NOMO-1 treated with DMSO at 0.1 percent for 48 hours (cell line): ENCODE results near the gene SRP14.

Experiments
- DNase-seq: peaks from one replicate; lab custom pipeline; 2025; ENCODE audit not compliant: unreplicated experiment; lab: John Stamatoyannopoulos, UW

Gene SRP14

DNA sequence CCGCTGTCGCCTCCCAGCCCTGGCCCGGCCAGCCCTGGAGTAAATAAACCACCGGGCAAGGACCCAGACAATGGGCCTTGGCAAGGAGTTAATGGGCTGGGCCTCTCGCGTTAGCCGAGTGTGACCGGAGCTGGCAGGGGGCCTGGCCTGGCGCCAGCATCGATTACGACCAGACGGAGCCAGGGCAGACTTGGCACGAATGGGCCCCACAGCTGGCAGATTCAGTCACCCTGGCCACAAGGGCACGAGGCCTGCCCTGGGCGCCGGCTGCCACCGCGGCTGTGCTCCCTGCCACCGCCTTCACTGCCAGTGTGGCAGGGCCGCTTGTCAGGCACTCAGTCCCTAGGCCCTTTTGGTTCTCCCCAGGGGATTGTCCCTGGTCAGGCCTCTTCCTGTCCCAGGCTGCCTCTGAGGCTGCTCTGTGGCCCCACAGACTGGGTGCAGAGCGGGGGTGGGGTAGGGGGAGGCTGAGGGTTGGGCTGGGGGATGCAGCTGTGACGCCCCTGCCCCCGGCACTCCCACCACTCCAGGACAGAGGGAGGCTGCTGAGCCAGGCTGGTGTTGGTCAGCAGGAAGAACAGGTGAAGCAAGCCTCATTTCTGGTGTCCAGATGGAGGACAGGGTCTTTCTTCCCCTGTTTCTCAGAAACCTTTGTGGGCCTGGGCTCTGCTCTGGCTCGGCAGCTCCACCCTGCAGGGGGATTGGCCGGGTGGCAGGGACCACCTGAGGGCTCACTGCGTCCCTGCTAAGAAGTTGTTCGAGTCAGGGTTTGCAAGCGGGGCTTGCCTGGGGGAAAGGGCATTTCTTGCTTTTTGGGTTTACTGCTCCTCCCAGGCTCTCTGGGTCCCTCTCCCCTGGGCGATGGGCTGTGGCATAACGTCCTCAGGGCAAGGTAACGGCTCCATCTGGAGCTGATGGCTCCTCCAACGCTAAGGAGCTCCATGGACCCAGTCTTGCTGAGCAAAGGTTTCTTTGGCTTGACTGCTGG is 30.5 kb upstream of the SRP14 start:
- DNase-seq, result no peak

DNA sequence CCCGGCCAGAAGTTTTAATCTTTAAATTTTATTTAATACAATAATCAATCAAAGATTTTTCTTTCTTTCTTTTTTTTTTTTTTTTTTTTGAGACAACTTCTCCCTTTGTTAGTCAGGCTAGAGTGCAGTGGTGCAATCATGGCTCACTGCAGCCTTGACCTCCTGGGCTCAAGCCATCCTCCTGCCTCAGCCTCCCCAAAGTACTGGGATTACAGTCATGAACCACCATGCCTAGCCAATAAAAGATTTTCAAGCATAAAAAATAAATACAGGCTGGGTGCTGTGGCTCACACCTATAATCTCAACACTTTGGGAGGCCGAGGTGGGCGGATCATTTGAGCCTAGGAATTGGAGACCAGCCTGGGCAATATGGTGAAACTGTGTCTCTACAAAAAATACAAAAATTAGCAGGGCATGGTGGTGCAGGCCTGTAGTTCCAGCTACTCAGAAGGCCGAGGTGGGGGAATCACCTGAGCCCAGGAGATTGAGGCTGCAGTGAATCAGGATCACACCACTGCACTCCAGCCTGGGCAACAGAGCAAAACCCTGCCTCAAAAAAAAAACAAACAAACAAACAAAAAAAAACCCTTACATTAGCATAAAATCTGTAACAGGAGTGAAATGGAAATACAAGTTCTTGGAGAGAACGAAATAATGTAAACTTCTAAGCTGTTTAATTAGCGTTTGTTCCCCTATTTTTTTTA is 29.1 kb upstream of the SRP14 start:
- DNase-seq, result no peak

DNA sequence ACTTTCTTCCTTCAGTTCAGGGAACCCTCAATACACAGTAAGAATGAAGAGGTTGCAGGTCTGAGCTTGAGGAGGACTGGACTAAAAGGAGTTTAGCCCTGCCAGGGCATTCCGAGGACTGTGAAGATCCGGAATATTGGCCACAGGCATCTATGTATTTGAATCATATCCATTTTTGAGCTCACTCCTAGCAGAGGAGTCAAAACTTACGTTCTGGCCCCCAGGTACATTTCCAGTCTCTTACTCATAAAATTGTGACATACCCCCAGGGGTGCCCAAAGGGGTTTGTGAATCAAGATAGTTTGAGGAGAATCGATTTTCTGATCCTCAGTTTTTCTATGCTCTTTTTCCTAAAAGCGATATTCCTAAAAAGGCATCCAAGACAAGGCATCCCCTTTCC is 27.6 kb upstream of the SRP14 start:
- DNase-seq, result no peak

DNA sequence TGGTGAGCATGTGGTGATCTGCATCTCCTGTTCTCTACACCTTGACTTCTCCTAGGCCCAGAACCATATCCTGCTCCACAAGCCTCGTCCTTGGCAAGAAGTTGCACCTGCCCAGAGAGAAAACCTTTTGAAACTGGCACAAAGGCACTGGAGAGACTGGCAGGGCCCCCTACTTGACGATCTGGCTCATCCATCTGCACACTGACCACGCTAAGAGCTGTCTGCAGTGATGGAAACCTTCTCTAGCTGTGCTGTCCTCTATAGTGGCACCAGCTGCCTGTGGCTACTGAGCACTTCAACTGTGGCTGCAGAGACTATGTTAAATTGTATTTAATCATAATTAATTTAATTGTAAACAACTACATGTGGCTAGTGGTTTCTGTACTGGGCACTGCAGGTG is 26.2 kb upstream of the SRP14 start:
- DNase-seq, result no peak

DNA sequence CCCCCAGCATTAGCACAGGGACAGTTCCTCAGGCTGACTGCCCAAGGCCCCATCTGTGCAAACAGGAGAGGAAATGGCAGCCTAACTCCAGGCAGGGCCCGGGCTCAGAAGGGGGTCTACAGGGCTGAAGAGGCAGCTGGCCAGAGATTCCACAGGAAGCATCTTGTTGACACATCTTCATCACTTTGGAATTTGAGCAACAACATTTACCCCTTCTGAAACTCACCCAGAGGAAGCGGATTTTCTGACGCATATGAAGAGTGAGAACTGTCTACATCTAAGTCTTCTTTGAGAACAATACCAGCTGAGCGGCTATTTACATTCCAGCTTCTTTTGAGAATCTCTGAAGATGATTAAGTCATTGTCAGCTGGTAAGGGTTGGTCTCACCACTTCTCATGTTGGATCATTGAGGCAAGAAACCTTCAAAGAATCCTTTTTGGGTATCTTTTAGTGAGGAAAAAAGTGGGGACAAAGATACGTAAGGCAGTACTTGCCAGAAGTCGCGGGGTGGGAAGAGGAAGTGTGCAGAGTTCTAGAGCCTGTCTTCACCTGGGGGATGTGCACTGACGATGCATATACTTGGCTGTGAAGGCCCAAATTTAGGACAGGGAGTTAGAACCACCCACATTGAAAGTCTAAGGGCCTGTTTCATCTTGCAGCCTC is 25.4 kb upstream of the SRP14 start:
- peak; percentile 47 for DNase-seq

DNA sequence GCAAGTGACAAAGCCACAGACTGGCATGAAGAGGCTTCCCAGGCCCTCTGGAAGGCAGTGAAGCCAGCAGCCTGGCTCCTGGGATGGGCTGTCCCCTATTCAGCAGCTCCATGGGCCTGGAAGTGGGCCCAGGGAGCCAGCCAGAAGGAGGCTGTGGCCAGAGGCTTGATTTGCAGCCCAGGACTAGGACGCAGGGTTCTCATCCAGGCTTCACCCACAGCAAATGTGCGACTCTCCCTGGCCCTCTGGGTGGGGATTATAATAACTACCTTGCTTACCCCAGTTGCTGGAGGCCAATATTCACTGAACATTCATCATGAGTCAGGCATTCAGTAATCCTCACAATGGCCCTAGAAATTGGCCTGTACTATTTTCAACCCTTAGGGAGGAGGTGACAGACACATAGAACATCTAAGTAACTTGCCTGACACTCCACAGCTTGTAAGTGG is 24.6 kb upstream of the SRP14 start:
- DNase-seq, result no peak

DNA sequence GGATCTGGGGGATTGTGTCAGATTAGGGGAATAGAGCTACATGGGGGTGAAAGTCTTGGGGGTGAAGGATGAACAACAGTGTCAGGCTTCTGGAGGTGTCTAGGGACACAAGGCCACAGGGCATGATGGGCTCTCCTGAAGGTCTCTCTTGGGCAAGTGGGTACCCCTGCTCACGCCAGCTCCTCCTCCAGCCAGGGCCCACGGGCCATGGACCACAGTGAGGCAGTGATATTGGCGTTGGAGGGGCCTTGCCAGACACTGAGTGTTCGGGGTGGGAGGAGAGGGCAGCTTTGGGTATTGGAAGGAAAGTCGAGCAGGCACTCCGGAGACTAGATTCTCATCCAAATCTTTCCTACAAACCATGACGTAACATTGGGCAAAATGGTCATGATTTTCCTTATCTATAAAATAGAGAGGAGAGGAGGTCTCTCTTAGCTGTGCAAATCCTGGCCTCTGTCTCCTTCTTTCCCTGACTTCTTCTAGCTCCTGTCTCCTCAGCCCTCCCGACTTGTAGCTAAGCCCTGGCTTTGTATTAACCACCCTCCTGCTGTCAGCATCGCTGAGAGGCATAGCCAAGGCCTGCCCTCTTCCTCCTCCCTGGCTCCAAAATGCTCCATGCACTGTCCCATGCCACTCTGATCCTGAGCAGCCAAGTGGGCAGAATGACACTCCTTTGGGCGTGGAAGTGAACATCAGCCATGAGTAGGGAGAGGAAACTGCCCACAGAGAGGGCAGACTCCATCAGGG is 24.0 kb upstream of the SRP14 start:
- no peak for DNase-seq

DNA sequence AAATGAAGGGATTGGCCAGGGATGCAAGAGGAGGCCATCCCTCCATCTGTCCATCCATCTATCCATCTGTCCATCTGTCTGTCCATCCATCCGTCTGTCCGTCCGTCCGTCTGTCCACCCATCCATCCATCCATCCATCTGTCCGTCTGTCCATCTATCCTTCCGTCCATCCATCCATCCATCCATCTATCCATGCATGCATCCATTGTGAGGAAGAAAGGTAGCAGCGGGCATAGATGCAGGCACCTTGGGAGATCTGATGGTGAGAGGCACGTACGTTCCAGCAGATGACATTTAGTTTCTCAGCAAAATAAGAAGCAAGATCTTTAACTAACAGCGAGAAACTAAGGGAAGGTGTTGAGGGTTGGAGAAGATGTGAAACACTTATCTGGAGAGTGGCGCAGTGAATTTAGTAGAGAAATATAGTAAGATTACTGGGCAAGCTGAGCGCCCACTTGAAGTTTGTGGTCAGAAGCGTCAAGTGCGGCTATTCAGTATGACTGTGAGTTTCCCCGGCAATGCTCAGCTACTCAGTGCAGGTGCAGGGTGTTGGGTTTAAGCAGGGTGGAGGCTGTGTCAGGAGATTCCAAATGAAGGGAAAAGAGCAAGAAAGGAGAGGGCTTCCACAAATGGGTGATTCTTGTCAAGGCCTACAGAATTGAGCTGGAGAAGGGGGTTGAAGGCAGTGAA is 22.4 kb upstream of the SRP14 start:
- DNase-seq, result no peak

DNA sequence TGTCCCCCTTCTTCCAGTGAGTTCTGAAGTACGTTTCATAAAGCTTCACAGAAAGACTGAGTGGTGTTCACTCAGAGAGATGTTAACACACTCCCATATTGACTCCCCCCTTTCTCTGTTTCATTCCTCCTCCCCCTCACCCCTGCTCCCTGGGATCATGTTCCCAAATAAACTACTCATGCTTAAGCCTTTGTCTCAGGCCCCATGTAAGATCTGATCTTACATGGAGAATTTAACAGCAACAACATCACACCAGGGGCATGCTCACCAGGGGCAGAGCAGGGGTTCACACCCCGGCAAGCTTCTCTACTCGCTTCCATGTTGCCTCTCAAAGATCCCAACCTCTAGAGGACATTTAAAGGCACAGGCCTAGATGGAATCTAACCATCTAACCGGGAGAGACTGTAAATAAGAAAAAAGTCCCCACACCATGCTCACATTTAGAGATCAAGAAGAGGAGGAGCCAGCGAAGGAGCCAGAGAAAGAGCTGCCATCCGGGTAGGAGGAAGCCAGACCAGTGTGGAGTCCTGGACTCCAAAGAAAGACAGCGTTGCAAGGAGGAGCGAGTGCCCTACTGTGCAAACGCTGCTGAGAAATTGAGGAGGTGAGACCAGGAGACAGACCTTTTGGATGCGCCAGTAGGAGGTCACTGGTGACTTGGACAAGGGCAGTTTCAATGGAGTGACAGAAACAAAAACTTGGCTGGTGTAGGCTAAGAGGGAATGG is 21.4 kb upstream of the SRP14 start:
- no peak for DNase-seq

DNA sequence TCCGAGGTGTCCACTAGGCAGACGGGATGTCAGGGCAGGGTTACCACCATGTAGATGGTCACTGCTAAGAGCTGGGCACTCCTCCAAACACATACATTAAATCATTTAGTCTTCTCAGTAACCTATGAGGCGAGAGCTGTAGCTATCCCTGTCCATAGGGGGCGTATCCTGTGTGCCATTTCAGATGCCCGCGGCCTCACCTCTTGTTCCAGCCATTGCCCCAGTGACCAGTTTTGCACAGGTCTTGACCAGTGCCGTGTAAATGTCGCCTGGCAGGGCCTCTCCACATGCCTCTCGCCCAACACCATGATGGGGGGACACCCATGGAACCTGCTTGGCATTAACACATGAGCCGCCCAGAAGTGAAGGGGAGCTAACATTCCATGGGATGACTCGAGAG is 20.8 kb upstream of the SRP14 start:
- no peak for DNase-seq

DNA sequence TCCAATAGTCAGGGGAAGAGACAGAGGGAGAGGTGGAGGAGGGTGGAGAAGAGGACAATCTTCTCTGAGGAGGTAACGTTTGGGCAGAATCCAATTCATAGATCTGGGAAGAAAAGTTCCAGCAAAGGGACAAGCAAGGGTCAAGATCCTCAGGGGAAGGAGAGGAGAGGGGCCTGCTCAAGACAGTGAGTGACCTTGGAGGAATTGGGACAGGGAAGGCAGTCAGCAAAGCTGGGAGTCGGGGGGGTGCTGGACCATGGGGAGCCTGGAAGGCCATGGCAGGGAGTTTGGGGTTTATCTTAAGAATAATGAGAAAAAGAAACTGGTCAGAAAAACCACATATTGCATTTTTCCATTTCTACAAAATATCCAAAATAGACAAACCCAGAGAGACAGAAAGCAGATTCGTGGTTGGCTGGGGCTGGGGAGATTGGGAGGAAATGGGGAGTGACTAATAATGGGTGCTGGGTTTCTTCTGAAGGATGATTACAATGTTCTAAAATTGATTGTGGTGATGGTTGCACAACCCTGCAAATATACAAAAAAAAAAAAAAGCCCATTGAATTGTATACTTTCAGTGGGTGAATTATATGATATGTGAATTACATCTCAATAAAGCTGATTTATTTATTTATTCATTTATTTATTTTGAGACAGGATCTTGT is 19.6 kb upstream of the SRP14 start:
- DNase-seq, result peak; percentile 45

DNA sequence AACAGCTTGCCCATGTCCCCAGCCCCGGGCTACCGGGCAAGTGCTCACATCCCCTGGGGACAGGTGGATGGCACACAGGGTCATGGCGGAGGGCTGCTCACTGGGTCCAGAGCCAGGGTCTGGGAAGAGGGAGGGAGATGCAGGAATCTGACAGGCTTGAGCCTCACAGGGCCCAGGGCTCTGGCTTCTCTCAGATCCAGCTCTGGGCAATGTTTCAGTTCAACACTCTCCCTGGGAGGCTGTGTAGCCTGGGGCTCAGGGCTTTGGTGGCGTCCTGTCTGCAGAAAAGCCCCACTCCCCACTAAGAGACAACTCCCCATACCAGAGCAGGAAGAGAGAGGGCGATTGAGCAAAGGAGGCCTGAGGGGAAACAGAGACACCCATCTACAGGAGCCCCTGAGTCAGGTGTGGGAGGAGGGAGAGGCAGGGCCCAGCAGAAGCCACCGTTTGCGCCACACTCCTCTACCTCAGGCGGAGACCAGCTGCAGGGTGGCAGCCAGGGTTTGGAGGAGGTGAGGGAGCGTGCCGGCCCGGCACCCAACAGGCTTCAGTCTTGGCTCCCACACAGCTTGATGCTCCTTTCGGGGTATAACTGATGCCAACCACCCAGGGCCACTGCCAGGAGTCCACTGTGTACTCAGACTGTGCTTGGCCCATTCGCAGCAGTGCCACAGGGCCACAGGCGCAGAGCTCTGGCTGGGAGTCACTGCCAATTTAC is 16.8 kb upstream of the SRP14 start:
- DNase-seq, result no peak

DNA sequence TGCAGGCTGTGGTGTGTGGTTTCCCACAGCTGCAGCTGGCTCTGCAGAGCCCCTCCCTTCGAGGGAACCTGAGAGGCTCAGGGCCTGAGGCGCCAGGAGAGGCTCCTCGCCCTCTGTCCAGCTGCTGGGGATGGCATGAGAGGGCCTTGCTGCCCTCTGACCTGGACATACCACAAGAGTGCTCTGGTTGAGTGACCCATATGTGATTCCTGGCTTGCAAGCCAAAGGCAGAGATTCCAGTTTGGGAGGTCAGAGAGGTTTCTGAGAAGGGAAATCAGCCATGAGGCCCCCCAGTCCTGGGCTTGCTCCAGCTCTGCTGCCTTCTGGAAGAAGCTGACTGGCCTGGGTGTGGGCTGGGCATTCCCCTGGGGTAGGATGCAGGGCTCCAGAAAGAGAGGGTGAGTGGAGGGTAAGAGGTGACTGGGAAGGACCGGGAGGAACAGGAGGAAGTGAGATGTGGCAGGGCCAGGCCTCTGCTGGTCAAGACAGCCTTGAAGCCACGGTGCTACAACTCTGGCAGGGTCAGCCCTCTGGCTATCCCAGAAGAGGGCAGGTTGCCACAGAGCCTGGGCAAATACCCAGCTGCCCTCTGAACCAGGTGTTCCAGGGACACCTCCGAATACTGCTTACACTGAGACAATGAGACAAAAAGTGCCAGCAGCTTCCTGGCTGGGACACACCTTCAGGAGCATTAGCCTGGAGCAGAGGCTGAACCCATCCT is 16.0 kb upstream of the SRP14 start:
- DNase-seq, result no peak

DNA sequence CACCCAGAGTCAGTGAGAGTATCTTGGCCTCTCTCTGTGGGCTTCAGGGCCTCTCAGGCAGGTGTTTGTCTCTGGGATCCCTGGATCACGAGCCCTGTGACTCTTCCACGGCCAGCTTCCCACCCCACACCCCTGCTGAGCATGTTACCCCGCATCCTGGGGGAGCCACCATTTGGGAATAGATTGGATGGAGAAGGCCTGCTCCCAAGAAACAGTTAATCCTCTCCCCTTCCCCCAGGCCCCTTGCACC is 15.5 kb upstream of the SRP14 start:
- no peak for DNase-seq

DNA sequence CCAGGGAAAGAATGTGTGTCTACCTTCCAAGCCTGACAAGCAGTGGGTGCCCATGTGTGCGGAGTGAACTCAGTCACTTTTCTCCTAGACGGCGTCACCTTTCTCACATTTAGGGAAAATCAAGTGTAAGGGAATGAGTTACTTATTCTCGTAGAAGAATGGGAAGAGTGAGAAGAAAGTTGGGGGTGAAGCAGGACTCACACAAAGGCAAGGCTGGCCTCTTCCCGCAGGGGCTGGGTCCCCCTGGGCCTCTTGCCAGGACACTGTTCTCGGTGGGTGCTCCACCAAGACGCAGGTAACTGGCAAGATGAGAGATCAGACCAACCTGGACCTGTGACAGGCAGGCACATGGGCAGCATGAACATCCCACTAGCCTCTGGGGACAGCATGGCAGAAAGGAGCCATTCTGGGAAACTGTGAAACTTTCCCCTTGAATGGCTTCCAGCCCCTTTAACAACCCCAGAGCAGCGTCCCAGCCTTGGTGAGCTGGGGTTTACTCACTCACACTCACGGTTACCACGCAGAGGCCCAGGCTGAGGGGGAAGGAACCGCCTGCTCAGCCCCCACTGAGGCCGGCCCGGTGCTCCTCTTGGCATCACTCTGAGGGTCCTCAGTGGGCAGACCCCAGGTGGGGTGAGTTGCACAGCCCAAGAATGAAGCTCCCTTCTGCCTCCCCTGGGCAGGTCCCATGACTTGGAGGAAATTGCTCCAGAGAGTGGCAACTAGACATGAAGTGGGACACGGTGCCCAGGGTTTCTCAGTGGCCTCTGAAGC is 15.0 kb upstream of the SRP14 start:
- no peak for DNase-seq

DNA sequence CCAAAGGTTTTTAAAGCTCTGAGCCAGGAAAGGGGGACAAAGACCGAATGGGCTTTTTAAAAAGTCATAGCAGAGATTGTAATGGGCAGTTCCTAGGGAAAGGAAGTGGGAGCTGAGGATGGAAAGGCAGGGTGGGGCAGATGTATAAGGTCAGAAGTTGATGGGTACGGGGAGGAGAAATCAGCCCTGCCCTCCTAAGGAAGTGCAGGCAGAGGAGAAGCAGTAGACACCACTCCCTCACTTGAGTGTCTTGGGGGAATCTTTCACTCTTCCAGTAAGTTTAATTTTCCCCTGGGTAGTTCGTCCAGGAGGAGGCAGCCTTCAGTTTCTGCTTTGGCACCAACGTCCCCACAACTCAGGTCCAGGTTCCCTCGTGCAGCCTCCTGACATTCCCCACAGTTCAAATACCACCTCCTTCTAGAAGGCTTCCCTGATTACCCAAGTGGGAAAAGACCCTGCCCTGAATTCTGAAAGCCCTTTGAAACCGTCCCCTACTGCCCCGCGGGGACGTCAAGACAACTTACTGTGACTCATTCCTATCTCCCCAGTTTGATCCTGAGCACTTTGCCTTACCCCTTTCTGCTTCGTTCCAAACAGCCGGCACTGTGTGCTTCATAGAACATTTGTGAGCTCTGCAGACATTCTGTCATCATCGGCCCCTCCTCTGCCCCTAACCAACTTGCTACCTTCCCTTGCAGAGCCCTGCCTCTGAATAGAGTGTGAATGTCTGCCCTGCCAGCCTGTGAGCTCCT is 14.3 kb upstream of the SRP14 start:
- no peak for DNase-seq

DNA sequence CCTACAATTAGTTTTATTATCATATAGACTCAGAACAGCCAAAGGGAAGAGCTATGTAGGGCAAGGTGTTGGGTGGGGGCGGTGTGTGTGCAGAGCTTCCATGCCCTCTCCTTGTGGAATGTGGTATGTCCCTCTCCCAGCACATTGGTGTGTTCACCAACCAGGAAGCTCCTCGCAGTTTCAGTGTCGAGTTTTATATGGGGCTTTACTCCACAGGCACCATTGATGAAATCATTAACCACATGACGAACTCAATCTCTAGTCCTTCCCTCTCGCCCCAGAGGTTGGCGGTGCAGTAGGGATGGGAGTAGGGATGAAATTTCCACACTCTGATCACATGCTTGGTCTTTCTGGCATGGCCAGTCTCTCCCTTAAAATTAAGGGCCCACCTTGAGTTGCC is 13.6 kb upstream of the SRP14 start:
- DNase-seq, result no peak
